Medulla oblongata (tissue), 1 donor: ENCODE data around the gene CORO2A.
A peak's percentile ranks its signal among the peaks of the same experiment; 100 is the strongest.

ENCODE experiments used
- DNase-seq: peaks from one replicate; pipeline ENCODE4 v3.0.0-alpha.2; 2015; ENCODE audit errors: extremely low spot score

CORO2A gene

GRCh38 chr9:98219794-98220370, 27.4 kb upstream of the CORO2A start:
- no peak for DNase-seq

GRCh38 chr9:98219364-98219716, 26.9 kb upstream of the CORO2A start:
- no peak for DNase-seq

- DNase-seq: no peak
Observed at GRCh38 chr9:98218562-98219363, 26.3 kb upstream of the CORO2A start.

- no peak for DNase-seq
Observed at GRCh38 chr9:98217255-98217654, 24.8 kb upstream of the CORO2A start.

GRCh38 chr9:98216391-98216790, 24.0 kb upstream of the CORO2A start:
- DNase-seq: no peak

GRCh38 chr9:98215821-98216220, 23.4 kb upstream of the CORO2A start:
- DNase-seq: no peak

GRCh38 chr9:98215271-98215670, 22.8 kb upstream of the CORO2A start:
- no peak for DNase-seq

- peak; percentile 15 for DNase-seq
Observed at GRCh38 chr9:98214811-98215210, 22.4 kb upstream of the CORO2A start.

- no peak for DNase-seq
Observed at GRCh38 chr9:98211260-98211659, 18.8 kb upstream of the CORO2A start.

- DNase-seq: no peak
Observed at GRCh38 chr9:98210435-98210834, 18.0 kb upstream of the CORO2A start.

GRCh38 chr9:98209530-98209929, 17.1 kb upstream of the CORO2A start:
- DNase-seq: no peak

- no peak for DNase-seq
Observed at GRCh38 chr9:98208635-98209034, 16.2 kb upstream of the CORO2A start.

- DNase-seq: no peak
Observed at GRCh38 chr9:98207606-98208005, 15.2 kb upstream of the CORO2A start.

- no peak for DNase-seq
Observed at GRCh38 chr9:98206754-98207153, 14.3 kb upstream of the CORO2A start.

GRCh38 chr9:98204692-98205091, 12.3 kb upstream of the CORO2A start:
- DNase-seq: no peak

GRCh38 chr9:98203153-98203552, 10.7 kb upstream of the CORO2A start:
- DNase-seq: no peak

- no peak for DNase-seq
Observed at GRCh38 chr9:98202252-98202651, 9.8 kb upstream of the CORO2A start.

GRCh38 chr9:98201749-98202148, 9.3 kb upstream of the CORO2A start:
- no peak for DNase-seq

- no peak for DNase-seq
Observed at GRCh38 chr9:98201102-98201501, 8.7 kb upstream of the CORO2A start.

- no peak for DNase-seq
Observed at GRCh38 chr9:98199388-98200033, 7.1 kb upstream of the CORO2A start.

- no peak for DNase-seq
Observed at GRCh38 chr9:98195671-98196070, 3.2 kb upstream of the CORO2A start.

- DNase-seq: no peak
Observed at GRCh38 chr9:98193336-98193944, 1.0 kb upstream of the CORO2A start.
